H9 (cell line): ENCODE data around the gene CMSS1. TPM values are rescaled to one million over a fixed set of nuclear protein-coding genes. Genes with fewer than 3 reads are reported as not detected.

Experiments
- DNase-seq: peaks from one replicate; pipeline ENCODE4 v3.0.0-alpha.2; 2017
- H2AFZ ChIP-seq: one replicate; pipeline ENCODE4 v1.6.1; 2013; ENCODE audit warnings: mild to moderate bottlenecking, low read length, control low read depth, moderate library complexity
- H2AK5ac ChIP-seq: 2 replicates; pipeline ENCODE4 v1.6.1; 2013; ENCODE audit warnings: low read length, control low read depth, mixed read lengths; ENCODE audit not compliant: insufficient read length
- H2BK120ac ChIP-seq: one replicate; pipeline ENCODE4 v1.6.1; 2013; ENCODE audit warnings: low read depth, mild to moderate bottlenecking, low read length, control low read depth, inconsistent platforms; ENCODE audit not compliant: poor library complexity, severe bottlenecking
- H2BK12ac ChIP-seq: 2 replicates; pipeline ENCODE4 v1.6.1; 2013; ENCODE audit warnings: low read length, control low read depth, mixed read lengths, low read depth; ENCODE audit not compliant: insufficient read length
- H2BK15ac ChIP-seq: 2 replicates; pipeline ENCODE4 v1.6.1; 2013; ENCODE audit warnings: low read depth, low read length, control low read depth
- H2BK20ac ChIP-seq: one replicate; pipeline ENCODE4 v1.6.1; 2013; ENCODE audit warnings: low read depth, mild to moderate bottlenecking, low read length, control low read depth, inconsistent platforms; ENCODE audit not compliant: poor library complexity, severe bottlenecking
- H2BK5ac ChIP-seq: 2 replicates; pipeline ENCODE4 v1.6.1; 2013; ENCODE audit warnings: low read length, control low read depth, mixed read lengths; ENCODE audit not compliant: insufficient read length
- H3K14ac ChIP-seq: 2 replicates; pipeline ENCODE4 v1.6.1; 2013; ENCODE audit warnings: low read length, control low read depth; ENCODE audit not compliant: insufficient read depth
- H3K18ac ChIP-seq: 2 replicates; pipeline ENCODE4 v1.6.1; 2013; ENCODE audit warnings: low read depth, mild to moderate bottlenecking, mixed read lengths, low read length, control low read depth; ENCODE audit not compliant: insufficient read length
- H3K23ac ChIP-seq: 2 replicates; pipeline ENCODE4 v1.6.1; 2013; ENCODE audit warnings: low read length, control low read depth, mixed read lengths, low read depth; ENCODE audit not compliant: insufficient read length
- H3K23me2 ChIP-seq: 2 replicates; pipeline ENCODE4 v1.6.1; 2013; ENCODE audit warnings: low read depth, mild to moderate bottlenecking, mixed read lengths, low read length, control low read depth; ENCODE audit not compliant: insufficient read length, poor library complexity, severe bottlenecking
- H3K27ac ChIP-seq: 2 replicates; pipeline ENCODE4 v1.5.1; 2013; ENCODE audit warnings: low read length, control low read depth, mixed read lengths, low read depth; ENCODE audit not compliant: insufficient read length
- H3K27me3 ChIP-seq: 2 replicates; pipeline ENCODE4 v1.6.1; 2013; ENCODE audit warnings: low read length, control low read depth, inconsistent platforms; ENCODE audit not compliant: insufficient read depth
- H3K4ac ChIP-seq: 2 replicates; pipeline ENCODE4 v1.6.1; 2013; ENCODE audit warnings: low read depth, mild to moderate bottlenecking, control low read depth, inconsistent platforms, low read length, moderate library complexity
- H3K4me1 ChIP-seq: 2 replicates; pipeline ENCODE4 v1.6.1; 2013; ENCODE audit warnings: low read length, control low read depth, inconsistent platforms; ENCODE audit not compliant: insufficient read depth
- H3K4me2 ChIP-seq: 2 replicates; pipeline ENCODE4 v1.6.1; 2013; ENCODE audit warnings: low read length, control low read depth, mixed read lengths; ENCODE audit not compliant: insufficient read length, insufficient read depth
- H3K56ac ChIP-seq: 2 replicates; pipeline ENCODE4 v1.6.1; 2013; ENCODE audit warnings: low read depth, mild to moderate bottlenecking, mixed read lengths, low read length, control low read depth; ENCODE audit not compliant: insufficient read length
- H3K79me1 ChIP-seq: 2 replicates; pipeline ENCODE4 v1.6.1; 2013; ENCODE audit warnings: low read depth, mild to moderate bottlenecking, moderate library complexity, low read length, control low read depth, inconsistent platforms; ENCODE audit not compliant: insufficient read depth, poor library complexity, severe bottlenecking
- H3K79me2 ChIP-seq: 2 replicates; pipeline ENCODE4 v1.6.1; 2013; ENCODE audit warnings: low read length, control low read depth, inconsistent platforms; ENCODE audit not compliant: insufficient read depth
- H3K9ac ChIP-seq: 2 replicates; pipeline ENCODE4 v1.6.1; 2013; ENCODE audit warnings: low read length, control low read depth, mixed read lengths; ENCODE audit not compliant: insufficient read length; ENCODE audit errors: extremely low read depth
- H3K9me3 ChIP-seq: one replicate; pipeline ENCODE4 v1.6.1; 2013; ENCODE audit warnings: low read depth, low read length, inconsistent platforms; ENCODE audit not compliant: control insufficient read depth
- H3T11ph ChIP-seq: one replicate; pipeline ENCODE4 v1.6.1; 2013; ENCODE audit warnings: mild to moderate bottlenecking, low read length, control low read depth, inconsistent platforms
- H4K20me1 ChIP-seq: one replicate; pipeline ENCODE4 v1.6.1; 2013; ENCODE audit not compliant: control insufficient read depth, insufficient read length, insufficient read depth
- H4K5ac ChIP-seq: 2 replicates; pipeline ENCODE4 v1.6.1; 2013; ENCODE audit warnings: low read depth, mild to moderate bottlenecking, mixed read lengths, low read length, control low read depth; ENCODE audit not compliant: insufficient read length
- H4K8ac ChIP-seq: replicated peaks from 2 replicates; pipeline ENCODE4 v1.6.1; 2013; ENCODE audit warnings: low read length, control low read depth, mixed read lengths, low read depth; ENCODE audit not compliant: insufficient read length
- H4K91ac ChIP-seq: 2 replicates; pipeline ENCODE4 v1.6.1; 2013; ENCODE audit warnings: low read depth, mild to moderate bottlenecking, moderate library complexity, mixed read lengths, low read length, control low read depth; ENCODE audit not compliant: insufficient read length
- H3K27ac Mint-ChIP-seq, 3 experiments: 2 replicates in 2 of 3; 3 replicates in 1 of 3; pipeline ENCODE4 v1.8.0; 2020 to 2021; ENCODE audit warnings: mixed read lengths in 3 of 3, mild to moderate bottlenecking in 1 of 3, moderate library complexity in 1 of 3
- H3K27me3 Mint-ChIP-seq: 2 replicates; pipeline ENCODE4 v1.8.0; 2021; ENCODE audit warnings: low read depth, mild to moderate bottlenecking, moderate library complexity, mixed read lengths
- H3K36me3 Mint-ChIP-seq, 3 experiments: 2 replicates in 2 of 3; 3 replicates in 1 of 3; pipeline ENCODE4 v1.8.0; 2020 to 2021; ENCODE audit warnings: low read depth in 3 of 3, mixed read lengths in 3 of 3; ENCODE audit not compliant: insufficient read depth in 1 of 3
- H3K4me1 Mint-ChIP-seq, 2 experiments: 2 replicates each; pipeline ENCODE4 v1.8.0; 2020; ENCODE audit warnings: mixed read lengths in 2 of 2
- H3K4me3 Mint-ChIP-seq, 2 experiments: 2 replicates in 1 of 2; 3 replicates in 1 of 2; pipeline ENCODE4 v1.8.0; 2020 to 2021; ENCODE audit warnings: mild to moderate bottlenecking in 2 of 2, mixed read lengths in 2 of 2, moderate library complexity in 1 of 2
- H3K9me3 Mint-ChIP-seq, 2 experiments: 2 replicates in 1 of 2; 3 replicates in 1 of 2; pipeline ENCODE4 v1.8.0; 2020; ENCODE audit warnings: mild to moderate bottlenecking in 2 of 2, mixed read lengths in 2 of 2, moderate library complexity in 1 of 2
- WGBS: extraction: QIAGEN DNeasy Blood & Tissue Kit; methylation state at CpG from one replicate; pipeline ENCODE4 v1.1.7; 2013; ENCODE audit warnings: missing lambda C conversion rate, low lambda C conversion rate, mixed read lengths; ENCODE audit not compliant: insufficient read length; ENCODE audit errors: extremely low coverage; 5-methylcytosine and 5-hydroxymethylcytosine counted together
- total RNA-seq: library from RNA; stranded (reverse); gene quantifications from 2 replicates; pipeline ENCODE4 v1.2.1, GENCODE V29; 2021
- TF ChIP-seq, protein P1 (sequence below): fragments of 200-600 bp; sonication (generic); conservative IDR thresholded peaks from 3 replicates; pipeline ENCODE4 v1.8.0; 2021; ENCODE audit warnings: antibody characterized with exemption, mild to moderate bottlenecking

Gene CMSS1
- total RNA-seq, 1 experiment from 2014 or later, result 61.8 TPM

DNA sequence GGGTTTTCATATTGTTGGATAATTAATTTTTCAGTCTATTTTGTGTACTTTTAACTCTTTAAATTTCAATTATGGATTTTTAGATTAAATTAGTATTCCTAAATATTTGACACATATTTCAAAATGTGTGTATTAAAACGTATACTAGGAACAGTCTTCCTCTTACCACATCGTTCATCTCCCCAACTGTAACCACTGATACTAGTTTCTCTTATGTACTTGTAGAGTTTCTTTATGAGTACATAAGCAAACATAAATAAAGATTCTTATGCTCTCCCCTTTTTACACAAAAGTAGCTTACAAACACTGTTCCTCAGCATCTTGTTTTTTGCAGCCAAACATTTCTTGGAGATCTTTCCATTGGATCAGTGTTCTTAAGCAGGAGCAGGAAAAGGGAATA lies 45.9 kb downstream of the CMSS1 start:
- H3K14ac ChIP-seq, result no peak overlapping the region
- no peak overlapping the region for H3T11ph ChIP-seq
- H3K27ac Mint-ChIP-seq, result no peak overlapping the region
- WGBS, result no CpG with 5 or more reads among the region's 2 CpGs
- no peak overlapping the region for H3K18ac ChIP-seq
- H3K9me3 ChIP-seq, result no peaks in the 10 kb centered on the region
- no peak overlapping the region for H4K5ac ChIP-seq
- H2AFZ ChIP-seq, result no peak overlapping the region
- no peak overlapping the region for H4K91ac ChIP-seq
- no peaks in the 10 kb centered on the region for H3K79me2 ChIP-seq
- H3K4me2 ChIP-seq, result no peak overlapping the region
- no peak overlapping the region for H3K4ac ChIP-seq
- H3K27me3 ChIP-seq, result no peaks in the 10 kb centered on the region; the same call in 1 of the 2 replicates
- H3K23me2 ChIP-seq, result no peaks in the 10 kb centered on the region
- H3K4me1 ChIP-seq, result peaks cover 3% of the 10 kb centered on the region; the same call in 1 of the 2 replicates
- no peaks in the 10 kb centered on the region for H3K79me1 ChIP-seq
- H3K9ac ChIP-seq, result no peak overlapping the region
- H4K20me1 ChIP-seq, result no peaks in the 10 kb centered on the region
- no peak overlapping the region for H2BK15ac ChIP-seq
- no peak overlapping the region for H3K56ac ChIP-seq
- H3K4me1 Mint-ChIP-seq, result peaks cover 9 to 12% of the 10 kb centered on the region in 2 experiments
- no peak for DNase-seq
- no peak overlapping the region for H2BK12ac ChIP-seq
- no peak overlapping the region for H2AK5ac ChIP-seq
- H3K4me3 Mint-ChIP-seq, result no peak overlapping the region
- no peak overlapping the region for H2BK5ac ChIP-seq
- H2BK120ac ChIP-seq, result no peak overlapping the region
- no peak overlapping the region for H3K27ac ChIP-seq
- H2BK20ac ChIP-seq, result no peak overlapping the region
- H3K27me3 Mint-ChIP-seq, result peaks cover 29% of the 10 kb centered on the region
- TF ChIP-seq, protein P1, sequence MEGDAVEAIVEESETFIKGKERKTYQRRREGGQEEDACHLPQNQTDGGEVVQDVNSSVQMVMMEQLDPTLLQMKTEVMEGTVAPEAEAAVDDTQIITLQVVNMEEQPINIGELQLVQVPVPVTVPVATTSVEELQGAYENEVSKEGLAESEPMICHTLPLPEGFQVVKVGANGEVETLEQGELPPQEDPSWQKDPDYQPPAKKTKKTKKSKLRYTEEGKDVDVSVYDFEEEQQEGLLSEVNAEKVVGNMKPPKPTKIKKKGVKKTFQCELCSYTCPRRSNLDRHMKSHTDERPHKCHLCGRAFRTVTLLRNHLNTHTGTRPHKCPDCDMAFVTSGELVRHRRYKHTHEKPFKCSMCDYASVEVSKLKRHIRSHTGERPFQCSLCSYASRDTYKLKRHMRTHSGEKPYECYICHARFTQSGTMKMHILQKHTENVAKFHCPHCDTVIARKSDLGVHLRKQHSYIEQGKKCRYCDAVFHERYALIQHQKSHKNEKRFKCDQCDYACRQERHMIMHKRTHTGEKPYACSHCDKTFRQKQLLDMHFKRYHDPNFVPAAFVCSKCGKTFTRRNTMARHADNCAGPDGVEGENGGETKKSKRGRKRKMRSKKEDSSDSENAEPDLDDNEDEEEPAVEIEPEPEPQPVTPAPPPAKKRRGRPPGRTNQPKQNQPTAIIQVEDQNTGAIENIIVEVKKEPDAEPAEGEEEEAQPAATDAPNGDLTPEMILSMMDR, result no peak
- peaks cover 6 to 9% (median 8%) of the 10 kb centered on the region in 3 experiments; a peak in 6 of 7 replicates for H3K36me3 Mint-ChIP-seq
- H3K23ac ChIP-seq, result no peak overlapping the region
- H3K9me3 Mint-ChIP-seq, result peaks cover 0 to 3% of the 10 kb centered on the region in 2 experiments; a peak in 2 of 5 replicates
- no peak overlapping the region for H4K8ac ChIP-seq
